Neutrophil (primary cell): ENCODE data around the gene ONECUT3.

Experiments
- H3K27ac ChIP-seq: fragments of 200-600 bp; sonication (generic); 2 replicates; pipeline ENCODE4 v1.5.1; 2016; ENCODE audit warnings: mild to moderate bottlenecking, moderate library complexity
- H3K27me3 ChIP-seq: fragments of 200-600 bp; sonication (generic); 2 replicates; pipeline ENCODE4 v1.6.0; 2016; ENCODE audit warnings: mild to moderate bottlenecking
- H3K36me3 ChIP-seq: fragments of 200-600 bp; sonication (generic); 2 replicates; pipeline ENCODE4 v1.5.1; 2017
- H3K4me1 ChIP-seq, 2 experiments: fragments of 200-600 bp in 1 of 2; sonication (generic) in 1 of 2; 1 replicate in 1 of 2; 2 replicates in 1 of 2; pipeline versions ENCODE4 v1.5.1 to v1.6.1; 2013 to 2016; ENCODE audit warnings: low read depth in 1 of 2, low read length in 1 of 2, mild to moderate bottlenecking in 1 of 2, moderate library complexity in 1 of 2; ENCODE audit not compliant: control insufficient read depth in 1 of 2, insufficient read depth in 1 of 2
- H3K4me3 ChIP-seq, 2 experiments: fragments of 200-600 bp in 1 of 2; sonication (generic) in 1 of 2; 1 replicate in 1 of 2; 2 replicates in 1 of 2; pipeline ENCODE4 v1.5.1; 2013 to 2016; ENCODE audit warnings: low read depth in 1 of 2, low read length in 1 of 2, mild to moderate bottlenecking in 1 of 2, moderate library complexity in 1 of 2
- H3K9me3 ChIP-seq: fragments of 200-600 bp; sonication (generic); 2 replicates; pipeline ENCODE4 v1.5.1; 2016
- TF ChIP-seq, protein P1 (sequence below): fragments of 200-600 bp; sonication (generic); IDR thresholded peaks from 2 replicates; pipeline ENCODE4 v1.5.1; 2016; ENCODE audit warnings: antibody characterized with exemption

ONECUT3 gene

DNA sequence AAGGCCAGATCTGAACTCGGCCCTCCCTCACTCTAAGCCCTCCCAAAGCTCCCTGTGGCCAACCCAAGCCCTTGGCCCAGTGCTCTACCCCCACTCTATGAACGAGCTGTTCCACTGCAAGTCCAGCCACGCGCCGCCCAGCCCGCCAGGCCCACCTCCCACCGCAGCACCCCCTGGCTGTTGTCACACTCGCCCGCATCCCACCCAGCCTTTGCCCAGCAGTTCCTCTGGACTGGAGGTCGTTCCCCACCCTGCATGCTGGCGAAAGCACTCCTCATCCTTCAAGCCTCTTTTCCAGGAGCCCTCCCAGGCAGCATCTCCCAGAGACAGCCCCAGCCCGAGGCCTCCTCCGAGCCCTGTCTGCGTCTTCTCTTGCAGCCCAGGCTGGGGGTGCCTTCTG lies 33.1 kb upstream of the ONECUT3 start:
- no peak overlapping the region for H3K27ac ChIP-seq
- TF ChIP-seq, protein P1, sequence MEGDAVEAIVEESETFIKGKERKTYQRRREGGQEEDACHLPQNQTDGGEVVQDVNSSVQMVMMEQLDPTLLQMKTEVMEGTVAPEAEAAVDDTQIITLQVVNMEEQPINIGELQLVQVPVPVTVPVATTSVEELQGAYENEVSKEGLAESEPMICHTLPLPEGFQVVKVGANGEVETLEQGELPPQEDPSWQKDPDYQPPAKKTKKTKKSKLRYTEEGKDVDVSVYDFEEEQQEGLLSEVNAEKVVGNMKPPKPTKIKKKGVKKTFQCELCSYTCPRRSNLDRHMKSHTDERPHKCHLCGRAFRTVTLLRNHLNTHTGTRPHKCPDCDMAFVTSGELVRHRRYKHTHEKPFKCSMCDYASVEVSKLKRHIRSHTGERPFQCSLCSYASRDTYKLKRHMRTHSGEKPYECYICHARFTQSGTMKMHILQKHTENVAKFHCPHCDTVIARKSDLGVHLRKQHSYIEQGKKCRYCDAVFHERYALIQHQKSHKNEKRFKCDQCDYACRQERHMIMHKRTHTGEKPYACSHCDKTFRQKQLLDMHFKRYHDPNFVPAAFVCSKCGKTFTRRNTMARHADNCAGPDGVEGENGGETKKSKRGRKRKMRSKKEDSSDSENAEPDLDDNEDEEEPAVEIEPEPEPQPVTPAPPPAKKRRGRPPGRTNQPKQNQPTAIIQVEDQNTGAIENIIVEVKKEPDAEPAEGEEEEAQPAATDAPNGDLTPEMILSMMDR: no peak
- no peaks in the 10 kb centered on the region for H3K4me1 ChIP-seq
- peaks cover 100% of the 10 kb centered on the region for H3K27me3 ChIP-seq
- H3K4me3 ChIP-seq: no peak overlapping the region
- H3K9me3 ChIP-seq: no peaks in the 10 kb centered on the region
- H3K36me3 ChIP-seq: no peaks in the 10 kb centered on the region

- no peaks in the 10 kb centered on the region for H3K9me3 ChIP-seq
- no peak overlapping the region for H3K27ac ChIP-seq
- TF ChIP-seq, protein P1: no peak
- no peaks in the 10 kb centered on the region for H3K36me3 ChIP-seq
- H3K4me1 ChIP-seq: no peaks in the 10 kb centered on the region
- no peak overlapping the region for H3K4me3 ChIP-seq
- H3K27me3 ChIP-seq: peaks cover 100% of the 10 kb centered on the region
Measured at GRCh38 chr19:1725100-1726064, 27.9 kb upstream of the ONECUT3 start.

DNA sequence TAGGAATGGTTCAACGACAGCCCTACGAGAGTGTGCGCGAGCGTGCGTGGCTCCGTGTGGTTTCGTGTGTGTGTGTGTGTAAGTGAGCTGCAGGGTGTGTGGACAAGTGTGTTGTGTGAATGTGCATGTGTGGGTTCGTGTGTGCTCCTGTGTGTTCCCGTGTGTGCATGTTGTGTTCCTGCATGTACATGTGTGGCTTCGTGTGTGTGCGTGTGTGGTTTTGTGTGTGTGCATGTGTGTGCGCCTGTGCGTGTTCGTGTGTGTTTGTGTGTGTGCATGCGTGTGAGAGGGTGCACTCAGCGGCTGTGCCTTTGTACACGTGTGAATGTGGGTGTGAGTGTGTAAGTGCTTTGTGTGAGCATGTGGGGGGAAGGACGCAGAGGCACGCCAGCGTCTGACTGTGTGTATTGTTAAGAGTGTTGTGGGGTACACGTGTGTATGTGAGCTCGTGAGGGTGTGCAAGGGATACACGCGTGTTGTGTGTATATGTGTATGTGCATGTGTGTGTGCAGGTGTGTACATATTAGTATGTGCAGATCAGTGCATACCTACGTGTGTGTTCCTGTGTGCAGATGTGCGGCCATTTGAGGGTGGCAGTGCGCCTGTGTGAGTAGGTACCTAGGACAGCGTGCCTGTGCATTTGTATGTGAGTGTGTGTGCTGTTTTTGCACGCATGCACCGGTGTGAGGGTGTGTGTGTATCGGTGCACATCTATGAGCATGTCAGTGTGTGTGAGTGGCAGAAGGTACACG lies 24.3 kb upstream of the ONECUT3 start:
- H3K4me3 ChIP-seq: no peak overlapping the region
- no peaks in the 10 kb centered on the region for H3K9me3 ChIP-seq
- H3K27me3 ChIP-seq: peaks cover 98% of the 10 kb centered on the region
- H3K27ac ChIP-seq: no peak overlapping the region
- no peaks in the 10 kb centered on the region for H3K4me1 ChIP-seq
- TF ChIP-seq, protein P1: no peak
- no peaks in the 10 kb centered on the region for H3K36me3 ChIP-seq

DNA sequence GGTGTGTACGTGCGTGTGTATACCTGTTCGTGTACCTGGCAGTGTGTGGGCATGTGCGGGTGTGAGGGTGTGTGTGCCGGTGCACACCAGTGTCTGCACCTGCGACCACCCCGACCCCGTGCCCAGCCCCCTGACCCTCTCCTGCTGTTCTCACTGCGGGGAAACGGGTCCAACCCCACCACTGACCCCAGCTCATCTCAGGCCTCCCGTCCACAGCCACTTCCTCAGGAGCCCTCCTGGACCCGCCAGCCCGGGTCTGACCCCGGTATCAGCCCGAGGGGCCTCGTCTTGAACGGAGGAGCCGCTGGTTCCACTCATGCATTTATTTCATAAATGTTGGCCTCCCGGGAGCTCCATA lies 23.8 kb upstream of the ONECUT3 start:
- H3K27ac ChIP-seq: no peak overlapping the region
- no peaks in the 10 kb centered on the region for H3K9me3 ChIP-seq
- TF ChIP-seq, protein P1: no peak
- H3K4me3 ChIP-seq: no peak overlapping the region
- no peaks in the 10 kb centered on the region for H3K36me3 ChIP-seq
- peaks cover 98% of the 10 kb centered on the region for H3K27me3 ChIP-seq
- no peaks in the 10 kb centered on the region for H3K4me1 ChIP-seq

DNA sequence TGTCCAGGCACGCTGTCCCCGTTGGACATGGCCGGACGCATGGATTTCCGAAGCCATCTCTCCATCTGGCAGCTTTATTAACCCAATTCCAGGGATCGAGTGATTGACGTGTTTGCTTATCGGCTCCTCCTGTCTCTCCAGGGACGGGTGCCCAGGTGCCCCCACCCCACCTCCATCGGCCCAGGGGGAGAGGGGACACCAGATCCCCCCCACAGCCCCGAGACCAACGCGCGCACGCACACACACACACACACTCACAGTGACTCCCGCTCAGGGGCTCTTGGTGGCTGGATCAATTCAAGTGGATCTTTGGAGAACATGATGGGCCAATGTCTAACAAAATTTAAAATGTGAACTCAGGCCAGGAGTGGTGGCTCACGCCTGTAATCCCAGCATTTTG lies 23.1 kb upstream of the ONECUT3 start:
- TF ChIP-seq, protein P1: no peak
- Histone ChIP-seq H3K9me3 (no peaks in the 10 kb centered on the region), H3K4me1 (no peaks in the 10 kb centered on the region), H3K27me3 (peaks cover 98% of the 10 kb centered on the region), H3K36me3 (no peaks in the 10 kb centered on the region), H3K4me3 (no peak overlapping the region), H3K27ac (no peak overlapping the region)
